H1 (cell line): Measurements from ENCODE around the gene ARG2. TPM values are rescaled to one million over a fixed set of nuclear protein-coding genes. Genes with fewer than 3 reads are reported as not detected.

Experiments used
- CTCF ChIA-PET: fragments of 300-600 bp; sonication (Branson Sonifier 250); formaldehyde crosslinking; loops from one replicate; lab custom pipeline; 2021; ENCODE audit not compliant: partially characterized antibody; lab: Charles Lee
- POLR2A ChIA-PET: fragments of 300-600 bp; sonication (Branson Sonifier 250); formaldehyde crosslinking; loops from one replicate; lab custom pipeline; 2021; ENCODE audit warnings: inconsistent platforms; ENCODE audit not compliant: partially characterized antibody; lab: Charles Lee
- DNase-seq, 2 experiments: peaks; one replicate each; pipeline versions ENCODE4 v3.0.0 to v3.0.0-alpha.2; 2010 to 2022; ENCODE audit warnings: low spot score in 2 of 2, low read depth in 1 of 2, mixed read lengths in 1 of 2
- FAIRE-seq: peaks from 2 replicates; lab custom pipeline; 2011; peaks lifted over from hg19 to GRCh38; lab: Jason Lieb, UNC
- H2AFZ ChIP-seq: 2 replicates; pipeline ENCODE4 v1.8.1; 2012; ENCODE audit warnings: low read length, inconsistent platforms
- H2AK5ac ChIP-seq: 2 replicates; pipeline ENCODE4 v1.6.1; 2013; ENCODE audit warnings: low read depth, low read length
- H2BK120ac ChIP-seq: replicated peaks from 2 replicates; pipeline ENCODE3; 2013; ENCODE audit warnings: low read depth, low read length, inconsistent platforms
- H2BK12ac ChIP-seq: 2 replicates; pipeline ENCODE4 v1.6.1; 2013; ENCODE audit warnings: low read depth, low read length
- H2BK15ac ChIP-seq: 2 replicates; pipeline ENCODE4 v1.6.1; 2013; ENCODE audit warnings: low read length
- H2BK20ac ChIP-seq: 2 replicates; pipeline ENCODE4 v1.6.1; 2013; ENCODE audit warnings: low read length
- H2BK5ac ChIP-seq: 2 replicates; pipeline ENCODE4 v1.6.1; 2013; ENCODE audit warnings: low read depth, low read length
- H3K14ac ChIP-seq: 2 replicates; pipeline ENCODE4 v1.6.1; 2013; ENCODE audit warnings: inconsistent platforms; ENCODE audit not compliant: insufficient read length
- H3K18ac ChIP-seq: 2 replicates; pipeline ENCODE4 v1.6.1; 2013; ENCODE audit warnings: low read length; ENCODE audit errors: extremely low read depth
- H3K23ac ChIP-seq: 2 replicates; pipeline ENCODE4 v1.6.1; 2013; ENCODE audit warnings: inconsistent platforms; ENCODE audit not compliant: insufficient read length
- H3K23me2 ChIP-seq: 2 replicates; pipeline ENCODE4 v1.6.1; 2013; ENCODE audit warnings: low read depth, low read length
- H3K27ac ChIP-seq: 2 replicates; pipeline ENCODE4 v1.6.1; 2011; ENCODE audit warnings: low read depth, low read length, inconsistent platforms
- H3K27me3 ChIP-seq, 4 experiments: replicated peaks in 1 of 4; 1 replicate in 1 of 4; 2 replicates in 3 of 4; pipeline versions ENCODE4 v1.6.1 to v1.8.1; 2011 to 2013; ENCODE audit warnings: low read length in 3 of 4, mild to moderate bottlenecking in 3 of 4, inconsistent platforms in 2 of 4, mixed read lengths in 2 of 4, moderate library complexity in 1 of 4; ENCODE audit not compliant: control insufficient read depth in 3 of 4, insufficient read depth in 3 of 4; ENCODE audit errors: extremely low read depth in 1 of 4
- H3K36me3 ChIP-seq, 4 experiments: 2 replicates each; pipeline versions ENCODE4 v1.6.1 to v1.8.1; 2011 to 2013; ENCODE audit warnings: mild to moderate bottlenecking in 4 of 4, low read length in 3 of 4, moderate library complexity in 2 of 4, control low read depth in 1 of 4, inconsistent platforms in 1 of 4; ENCODE audit not compliant: insufficient read depth in 4 of 4, control insufficient read depth in 2 of 4
- H3K4ac ChIP-seq: replicated peaks from 2 replicates; pipeline ENCODE3; 2013; ENCODE audit warnings: low read length, low read depth, mixed read lengths, inconsistent platforms; ENCODE audit not compliant: insufficient read length
- H3K4me1 ChIP-seq, 4 experiments: replicated peaks in 1 of 4; 1 replicate in 1 of 4; 2 replicates in 3 of 4; pipeline versions ENCODE4 v1.6.1 to v1.8.1; 2011 to 2013; ENCODE audit warnings: low read length in 3 of 4, inconsistent platforms in 2 of 4, mixed read lengths in 1 of 4; ENCODE audit not compliant: insufficient read depth in 4 of 4, control insufficient read depth in 3 of 4
- H3K4me2 ChIP-seq, 2 experiments: 2 replicates each; pipeline versions ENCODE4 v1.6.1 to v1.8.1; 2011 to 2013; ENCODE audit warnings: low read depth in 2 of 2, low read length in 2 of 2, control low read depth in 1 of 2, inconsistent platforms in 1 of 2, mild to moderate bottlenecking in 1 of 2; ENCODE audit not compliant: insufficient read depth in 1 of 2
- H3K4me3 ChIP-seq, 4 experiments: fragments of 200-600, 300-600 bp in 1 of 4; sonication (generic), shearing (Covaris generic), sonication (Bioruptor Twin) in 1 of 4; 2 replicates each; pipeline versions ENCODE4 v1.5.1 to v1.8.1; 2011 to 2016; ENCODE audit warnings: low read length in 4 of 4, low read depth in 3 of 4, control low read depth in 2 of 4, inconsistent platforms in 2 of 4, mild to moderate bottlenecking in 2 of 4, mixed read lengths in 1 of 4, moderate library complexity in 1 of 4; ENCODE audit not compliant: insufficient read depth in 2 of 4; ENCODE audit errors: extremely low read depth in 1 of 4
- H3K56ac ChIP-seq: replicated peaks from 2 replicates; pipeline ENCODE3; 2013; ENCODE audit warnings: low read depth, mild to moderate bottlenecking, mixed read lengths, low read length, inconsistent platforms; ENCODE audit not compliant: insufficient read length
- H3K79me1 ChIP-seq: 2 replicates; pipeline ENCODE4 v1.6.1; 2013; ENCODE audit warnings: low read depth, low read length, control low read depth
- H3K79me2 ChIP-seq, 2 experiments: 2 replicates each; pipeline versions ENCODE4 v1.6.1 to v1.8.1; 2012 to 2013; ENCODE audit warnings: low read length in 2 of 2, mild to moderate bottlenecking in 2 of 2, inconsistent platforms in 1 of 2; ENCODE audit not compliant: insufficient read depth in 2 of 2, control insufficient read depth in 1 of 2
- H3K9ac ChIP-seq, 4 experiments: replicated peaks in 1 of 4; 1 replicate in 1 of 4; 2 replicates in 3 of 4; pipeline versions ENCODE4 v1.6.1 to v1.8.1; 2011 to 2013; ENCODE audit warnings: low read depth in 3 of 4, low read length in 3 of 4, control low read depth in 2 of 4, mild to moderate bottlenecking in 2 of 4, moderate library complexity in 2 of 4, inconsistent platforms in 1 of 4; ENCODE audit errors: extremely low read depth in 1 of 4
- H3K9me3 ChIP-seq, 2 experiments: 2 replicates each; pipeline versions ENCODE4 v1.6.1 to v1.8.1; 2012 to 2013; ENCODE audit warnings: mild to moderate bottlenecking in 2 of 2, moderate library complexity in 2 of 2, control low read depth in 1 of 2, inconsistent platforms in 1 of 2, low read depth in 1 of 2, low read length in 1 of 2, mixed read lengths in 1 of 2; ENCODE audit not compliant: insufficient read depth in 2 of 2
- H4K20me1 ChIP-seq, 2 experiments: replicated peaks in 1 of 2; 2 replicates each; pipeline versions ENCODE3 to v1.8.1; 2011 to 2013; ENCODE audit warnings: inconsistent platforms in 2 of 2, low read length in 2 of 2, mild to moderate bottlenecking in 1 of 2; ENCODE audit not compliant: insufficient read depth in 2 of 2, control insufficient read depth in 1 of 2
- H4K5ac ChIP-seq: 2 replicates; pipeline ENCODE4 v1.6.1; 2013; ENCODE audit warnings: low read length, low read depth, mixed read lengths, inconsistent platforms; ENCODE audit not compliant: insufficient read length
- H4K8ac ChIP-seq: 2 replicates; pipeline ENCODE4 v1.8.0; 2013; ENCODE audit warnings: mild to moderate bottlenecking, moderate library complexity, low read length, inconsistent platforms; ENCODE audit not compliant: insufficient read depth; ENCODE audit errors: extremely low read depth
- H4K91ac ChIP-seq: replicated peaks from 2 replicates; pipeline ENCODE3; 2013; ENCODE audit warnings: low read length, mixed read lengths, inconsistent platforms; ENCODE audit not compliant: insufficient read length
- BACH1 ChIP-seq: IDR thresholded peaks from 2 replicates; pipeline ENCODE4 v1.6.1; 2012; ENCODE audit warnings: low read length, improper control_type of control experiment
- CBX8 ChIP-seq: fragments of 300-800, 300-1000 bp; sonication (generic); IDR thresholded peaks from 2 replicates; pipeline ENCODE4 v1.7.1; 2016; ENCODE audit warnings: low read depth, low read length, borderline replicate concordance
- CHD2 ChIP-seq: IDR thresholded peaks from 2 replicates; pipeline ENCODE4 v1.6.1; 2012; ENCODE audit warnings: low read length, improper control_type of control experiment
- EP300 ChIP-seq, 2 experiments: IDR thresholded peaks; 1 replicate in 1 of 2; 2 replicates in 1 of 2; pipeline ENCODE4 v1.6.1; 2011 to 2012; ENCODE audit warnings: low read depth in 2 of 2, low read length in 2 of 2, mild to moderate bottlenecking in 2 of 2, borderline replicate concordance in 1 of 2, inconsistent platforms in 1 of 2, moderate library complexity in 1 of 2
- GABPA ChIP-seq: IDR thresholded peaks from 2 replicates; pipeline ENCODE4 v1.6.1; 2011; ENCODE audit warnings: mild to moderate bottlenecking, low read length, moderate library complexity, borderline replicate concordance; ENCODE audit not compliant: insufficient read depth
- SAP30 ChIP-seq: fragments of 300-600 bp; sonication (generic); IDR thresholded peaks from 2 replicates; pipeline ENCODE4 v1.7.1; 2012; ENCODE audit warnings: low read length, moderate library complexity, mild to moderate bottlenecking, inconsistent platforms; ENCODE audit not compliant: insufficient read depth, insufficient replicate concordance
- TAF7 ChIP-seq: optimal IDR thresholded peaks from 2 replicates; pipeline ENCODE3; 2011; ENCODE audit warnings: low read depth, mild to moderate bottlenecking, inconsistent platforms, low read length, moderate library complexity, borderline replicate concordance
- ZNF274 ChIP-seq: IDR thresholded peaks from 2 replicates; pipeline ENCODE4 v1.7.0; 2012; ENCODE audit warnings: low read length, borderline replicate concordance; ENCODE audit errors: extremely low read depth
- WGBS, 2 experiments: shearing (Covaris generic) in 1 of 2; methylation state at CpG; one replicate each; pipeline versions ENCODE4 v1.1.6 to v1.1.7; 2013 to 2015; ENCODE audit warnings: low lambda C conversion rate in 2 of 2, mixed read lengths in 2 of 2, inconsistent platforms in 1 of 2, low coverage in 1 of 2, missing lambda C conversion rate in 1 of 2; ENCODE audit not compliant: insufficient replicate concordance in 2 of 2, insufficient coverage in 1 of 2, insufficient read length in 1 of 2; ENCODE audit errors: extremely low coverage in 1 of 2, missing lambda C conversion rate in 1 of 2; 5-methylcytosine and 5-hydroxymethylcytosine counted together
- polyA plus RNA-seq, 7 experiments: library from polyadenylated mRNA; depleted of rRNA in 3 of 7; stranded (reverse) in 5 of 7; unstranded in 2 of 7; fragments of >200 nt in 5 of 7; fragments of 200-250 nt in 2 of 7; gene quantifications; 1 replicate in 5 of 7; 2 replicates in 1 of 7; 4 replicates in 1 of 7; pipeline versions ENCODE4 v1.2.1 to v1.2.3, GENCODE V29; 2011 to 2013; ENCODE audit warnings: missing spikeins in 2 of 7, mixed read lengths in 2 of 7
- total RNA-seq: library from RNA; stranded (reverse); fragmentation: NEBNext Ultra II Directional; extraction: Animal tissue kit (Norgen Biotek cat#: 25700); gene quantifications from 2 replicates; pipeline ENCODE4 v1.2.1, GENCODE V29; 2021
- TF ChIP-seq, protein P1 (sequence below): IDR thresholded peaks from 2 replicates; pipeline ENCODE4 v1.6.1; 2012; ENCODE audit warnings: low read length, inconsistent platforms

ARG2 gene
- total and polyA plus RNA-seq, 2 of the 8 experiments (the other 6 are each of a cell fraction or from before 2014, with no cell fraction given) = 49.9 to 59.1 TPM

DNA sequence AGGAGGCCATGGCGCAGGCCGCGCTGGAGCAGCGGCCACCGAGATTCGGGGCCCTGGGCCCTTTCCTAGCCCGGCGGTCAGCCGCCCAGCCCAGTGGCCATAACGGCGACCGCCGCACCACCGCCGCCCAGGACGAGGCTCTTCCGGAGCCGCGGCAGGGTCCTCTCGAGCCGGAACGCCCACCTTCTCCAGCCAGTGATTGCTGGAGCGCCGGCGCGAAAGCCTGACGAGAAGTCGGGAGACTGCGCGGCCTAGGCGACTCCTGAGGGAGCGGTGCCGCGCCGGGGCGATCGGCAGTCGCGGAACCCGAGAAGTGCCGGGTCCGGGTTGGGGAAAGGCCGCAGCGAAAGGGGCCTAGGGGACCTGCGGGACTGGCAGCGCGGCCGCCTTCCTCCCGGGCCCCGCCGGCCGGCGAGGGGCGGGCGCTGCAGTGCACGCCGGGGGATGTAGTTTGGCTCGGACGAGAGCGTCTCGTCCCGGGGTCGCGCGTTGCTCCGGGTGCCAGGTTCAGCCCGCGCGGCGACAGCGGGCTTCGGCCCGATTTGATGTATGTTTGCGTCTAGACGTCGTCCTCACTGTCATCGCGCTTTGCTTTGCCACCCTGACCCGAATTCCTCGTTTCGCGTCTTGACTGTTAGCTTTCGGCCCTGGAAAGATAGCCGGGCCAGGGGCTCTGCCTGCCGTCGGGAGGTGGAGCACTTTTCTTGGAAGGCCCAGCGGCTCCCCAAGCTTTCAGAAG is 54.9 kb downstream of the ARG2 start, which contains the start of gene VTI1B:
Gene VTI1B, minus strand, starts transcription at position 153 of the 739 bp plus-strand sequence. Its CDS starts 143 bp downstream, at position 10.
- H3K14ac ChIP-seq = no peak within 1 kb of the TSS
- H2BK15ac ChIP-seq = no peak within 1 kb of the TSS
- peaks cover 2% of the 10 kb centered on the region; the same call in 1 of the 2 replicates for H3K79me1 ChIP-seq
- peak within 1 kb of the TSS; percentile 73; the same call in 1 of the 2 replicates for H2AFZ ChIP-seq
- peak within 1 kb of the TSS; percentile 93 for H3K18ac ChIP-seq
- peak within 1 kb of the TSS; percentile 99 for H3K27ac ChIP-seq
- H3K79me2 ChIP-seq = peaks cover 3 to 38% of the 10 kb centered on the region in 2 experiments; a peak in 3 of 4 replicates
- H3K23me2 ChIP-seq = no peaks in the 10 kb centered on the region; the same call in 1 of the 2 replicates
- CTCF ChIA-PET = interaction anchor here (0.6 to 1.6 kb wide), 12 partner anchors 11 to 163 kb away, joined by 3 to 6 read pairs (median 3); partner anchors contain the start of genes ARG2 and PIGH
- peak in 1 of 2 experiments; percentile 89 for DNase-seq
- H3K4me1 ChIP-seq = no peaks in the 10 kb centered on the region; a peak in 2 of 7 replicates
- peaks cover 10 to 13% of the 10 kb centered on the region in 2 experiments for H4K20me1 ChIP-seq
- WGBS, 2 experiments = 3% methylated on average over 79 of the region's 87 CpGs; no CpG with 5 or more reads in 1 of the 2 experiments
- peak within 1 kb of the TSS; percentile 100 for H4K8ac ChIP-seq
- H3K36me3 ChIP-seq = peaks cover 5 to 24% (median 10%) of the 10 kb centered on the region in 4 experiments
- H3K4ac ChIP-seq = no peak within 1 kb of the TSS
- H3K4me3 ChIP-seq = peak within 1 kb of the TSS; percentile 77 to 96 (median 80)
- no peak within 1 kb of the TSS for H2BK20ac ChIP-seq
- H3K27me3 ChIP-seq = no peaks in the 10 kb centered on the region
- POLR2A ChIA-PET = interaction anchor here (0.7 to 3.9 kb wide), 8 partner anchors 17 to 133 kb away, joined by 3 to 21 read pairs (median 4); partner anchors contain the start of genes ARG2, PIGH and RDH11
- peak within 1 kb of the TSS; percentile 67 to 74 for H3K4me2 ChIP-seq
- no peak within 1 kb of the TSS for H2BK120ac ChIP-seq
- peak within 1 kb of the TSS; percentile 77 for H3K56ac ChIP-seq
- no peaks in the 10 kb centered on the region for H3K9me3 ChIP-seq
- no peak for FAIRE-seq
- H2BK12ac ChIP-seq = 0 out of 2 replicates have a peak within 1 kb of the TSS, but pooled peaks have one; percentile 84
- H3K9ac ChIP-seq = peak within 1 kb of the TSS; percentile 87 to 99 (median 95)
- H2BK5ac ChIP-seq = peak within 1 kb of the TSS; percentile 98
- no peak within 1 kb of the TSS for H2AK5ac ChIP-seq
- H4K91ac ChIP-seq = peak within 1 kb of the TSS; percentile 67
- H3K23ac ChIP-seq = no peak within 1 kb of the TSS
- peak within 1 kb of the TSS; percentile 98 for H4K5ac ChIP-seq
- no peak for TF ChIP-seq BACH1
- no peak for TF ChIP-seq CBX8
- TF ChIP-seq, protein P1, sequence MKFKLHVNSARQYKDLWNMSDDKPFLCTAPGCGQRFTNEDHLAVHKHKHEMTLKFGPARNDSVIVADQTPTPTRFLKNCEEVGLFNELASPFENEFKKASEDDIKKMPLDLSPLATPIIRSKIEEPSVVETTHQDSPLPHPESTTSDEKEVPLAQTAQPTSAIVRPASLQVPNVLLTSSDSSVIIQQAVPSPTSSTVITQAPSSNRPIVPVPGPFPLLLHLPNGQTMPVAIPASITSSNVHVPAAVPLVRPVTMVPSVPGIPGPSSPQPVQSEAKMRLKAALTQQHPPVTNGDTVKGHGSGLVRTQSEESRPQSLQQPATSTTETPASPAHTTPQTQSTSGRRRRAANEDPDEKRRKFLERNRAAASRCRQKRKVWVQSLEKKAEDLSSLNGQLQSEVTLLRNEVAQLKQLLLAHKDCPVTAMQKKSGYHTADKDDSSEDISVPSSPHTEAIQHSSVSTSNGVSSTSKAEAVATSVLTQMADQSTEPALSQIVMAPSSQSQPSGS = no peak
- peak; percentile 48 for TF ChIP-seq SAP30
- TF ChIP-seq CHD2 = peak; percentile 73; the same call in 1 of the 2 replicates
- no peak for TF ChIP-seq EP300 (IDR thresholded peaks at IDR 0.05; ENCODE audit: borderline replicate concordance in 1 of 2, low read depth in 2 of 2, low read length in 2 of 2)
- TF ChIP-seq GABPA = no peak
- no peak for TF ChIP-seq ZNF274
- TF ChIP-seq TAF7 = no peak
